LNCAP (cell line): ENCODE measurements around the gene AMER3.

Experiments used
- TF ChIP-seq, protein P1 (sequence below): fragments of 450-650 bp; IDR thresholded peaks from 2 replicates; pipeline ENCODE4 v1.5.1; 2017; ENCODE audit warnings: mild to moderate bottlenecking

AMER3 gene

DNA sequence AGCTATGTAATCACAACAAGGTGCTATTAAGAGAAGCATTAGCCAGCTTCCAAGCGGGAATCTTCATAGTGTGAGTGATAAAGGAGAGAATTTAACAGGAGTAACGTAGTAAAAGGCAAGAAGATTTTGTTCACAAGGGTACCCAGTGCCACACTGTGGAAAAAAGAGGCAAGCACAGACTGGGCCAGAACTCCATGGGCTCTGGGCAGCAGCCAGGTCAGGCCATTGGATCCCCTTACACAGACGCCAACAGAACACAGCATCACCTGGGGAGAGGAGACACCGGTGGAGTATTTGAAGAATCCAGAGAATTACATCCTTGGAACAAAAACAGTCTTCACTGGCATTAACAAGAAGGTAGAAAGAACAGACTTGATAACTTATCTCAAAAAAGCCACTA is 21.2 kb downstream of the AMER3 start:
- TF ChIP-seq, protein P1, sequence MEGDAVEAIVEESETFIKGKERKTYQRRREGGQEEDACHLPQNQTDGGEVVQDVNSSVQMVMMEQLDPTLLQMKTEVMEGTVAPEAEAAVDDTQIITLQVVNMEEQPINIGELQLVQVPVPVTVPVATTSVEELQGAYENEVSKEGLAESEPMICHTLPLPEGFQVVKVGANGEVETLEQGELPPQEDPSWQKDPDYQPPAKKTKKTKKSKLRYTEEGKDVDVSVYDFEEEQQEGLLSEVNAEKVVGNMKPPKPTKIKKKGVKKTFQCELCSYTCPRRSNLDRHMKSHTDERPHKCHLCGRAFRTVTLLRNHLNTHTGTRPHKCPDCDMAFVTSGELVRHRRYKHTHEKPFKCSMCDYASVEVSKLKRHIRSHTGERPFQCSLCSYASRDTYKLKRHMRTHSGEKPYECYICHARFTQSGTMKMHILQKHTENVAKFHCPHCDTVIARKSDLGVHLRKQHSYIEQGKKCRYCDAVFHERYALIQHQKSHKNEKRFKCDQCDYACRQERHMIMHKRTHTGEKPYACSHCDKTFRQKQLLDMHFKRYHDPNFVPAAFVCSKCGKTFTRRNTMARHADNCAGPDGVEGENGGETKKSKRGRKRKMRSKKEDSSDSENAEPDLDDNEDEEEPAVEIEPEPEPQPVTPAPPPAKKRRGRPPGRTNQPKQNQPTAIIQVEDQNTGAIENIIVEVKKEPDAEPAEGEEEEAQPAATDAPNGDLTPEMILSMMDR = peak; percentile 38

DNA sequence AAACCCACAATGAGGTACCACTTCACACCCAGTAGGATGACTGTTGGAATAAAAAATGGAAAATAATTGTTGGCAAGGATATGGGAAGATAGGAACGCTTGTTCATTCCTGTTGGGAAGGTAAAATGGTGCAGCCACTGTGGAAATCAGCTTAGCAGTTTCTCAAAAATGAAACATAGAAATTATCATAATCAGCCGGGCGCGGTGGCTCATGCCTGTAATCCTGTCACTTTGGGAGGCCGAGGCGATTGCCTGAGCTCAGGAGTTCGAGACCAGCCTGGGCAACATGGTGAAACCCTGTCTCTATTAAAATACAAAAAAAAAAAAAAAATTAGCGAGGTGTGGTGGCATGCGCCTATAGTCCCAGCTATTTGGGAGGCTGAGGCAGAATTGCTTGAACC is 23.4 kb downstream of the AMER3 start:
- TF ChIP-seq, protein P1 = no peak

DNA sequence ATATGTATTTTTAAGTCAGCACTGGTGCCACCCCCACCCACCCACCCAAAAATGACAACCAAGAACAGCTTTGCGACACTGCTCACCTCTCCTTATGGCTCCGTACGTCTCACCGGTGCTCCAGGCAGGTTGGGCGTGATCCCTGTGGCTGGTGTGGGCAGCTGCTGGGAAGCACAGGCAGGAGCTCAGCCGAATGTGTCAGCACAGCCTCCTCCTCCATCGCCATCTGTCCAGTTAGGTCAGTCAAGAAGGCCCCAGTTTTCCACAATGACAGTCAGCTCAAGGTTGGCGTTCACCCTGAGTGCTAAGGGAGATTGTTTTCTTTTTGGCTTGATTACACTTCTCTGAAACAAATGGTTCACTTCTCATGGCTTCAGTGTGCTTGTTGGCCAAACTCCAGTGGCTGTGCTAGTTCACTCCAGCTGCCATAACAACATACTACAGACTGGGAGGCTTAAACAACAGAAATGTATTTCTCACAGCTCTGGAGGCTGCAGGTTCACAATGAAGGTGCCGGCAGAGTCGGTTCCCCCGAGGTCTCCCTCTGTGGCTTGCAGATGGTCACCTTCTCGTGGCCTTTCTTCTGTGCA is 30.2 kb downstream of the AMER3 start:
- TF ChIP-seq, protein P1 = no peak

DNA sequence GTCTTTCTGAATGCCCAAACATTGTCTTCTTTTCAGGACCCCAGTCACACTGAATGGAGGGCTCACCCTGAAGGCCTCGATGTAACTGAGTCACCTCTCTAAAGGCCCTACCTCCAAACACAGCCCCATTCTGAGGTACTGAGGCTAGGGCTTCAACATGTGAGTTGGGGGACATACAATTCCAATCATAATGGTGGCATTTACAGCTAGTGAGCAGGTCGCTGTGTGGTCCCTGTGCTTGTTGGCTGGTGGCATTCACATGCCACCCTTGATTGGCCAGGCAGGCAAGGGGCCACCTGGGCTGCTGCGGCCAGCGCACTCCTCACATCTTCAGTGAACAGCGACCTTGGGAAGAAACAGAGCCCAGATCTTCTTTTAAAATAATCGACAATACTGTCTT is 30.7 kb downstream of the AMER3 start:
- TF ChIP-seq, protein P1 = no peak

DNA sequence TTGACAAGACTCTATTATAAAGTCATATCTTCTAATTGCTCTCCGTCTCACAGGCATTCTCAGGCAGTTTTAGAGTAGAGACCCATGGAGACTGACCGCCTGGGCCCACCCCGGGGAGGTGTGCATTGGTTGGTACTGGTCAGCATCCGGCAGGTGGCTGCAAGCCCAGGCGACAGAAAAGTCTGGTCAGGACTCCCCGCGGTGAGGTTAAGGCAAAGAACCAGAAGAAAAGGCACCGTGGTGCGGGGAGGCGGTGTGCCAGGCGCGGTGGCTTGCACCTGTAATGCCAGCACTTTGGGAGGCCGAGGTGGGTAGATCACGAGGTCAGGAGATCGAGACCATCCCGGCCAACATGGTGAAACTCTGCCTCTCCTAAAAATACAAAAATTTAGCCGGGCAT is 32.5 kb downstream of the AMER3 start:
- TF ChIP-seq, protein P1 = no peak

DNA sequence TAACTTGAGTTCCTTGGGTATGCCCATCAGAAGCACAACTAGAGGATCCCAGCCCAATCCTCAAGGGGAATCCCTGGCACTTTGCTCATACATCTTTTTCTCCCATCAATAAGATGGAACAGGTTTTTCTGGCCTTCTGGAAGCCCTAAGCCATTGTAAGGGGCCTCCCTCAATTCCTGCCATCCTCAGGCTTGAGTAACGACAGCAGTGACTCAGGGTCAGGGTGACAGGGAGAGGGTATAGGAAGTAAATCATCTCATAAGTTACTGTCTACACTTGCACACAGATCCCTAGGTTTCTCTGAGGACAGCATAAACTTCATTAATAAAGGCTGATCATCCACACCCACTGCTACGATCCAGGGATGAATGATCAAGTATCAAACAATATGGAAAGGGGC is 35.0 kb downstream of the AMER3 start:
- TF ChIP-seq, protein P1 = no peak

DNA sequence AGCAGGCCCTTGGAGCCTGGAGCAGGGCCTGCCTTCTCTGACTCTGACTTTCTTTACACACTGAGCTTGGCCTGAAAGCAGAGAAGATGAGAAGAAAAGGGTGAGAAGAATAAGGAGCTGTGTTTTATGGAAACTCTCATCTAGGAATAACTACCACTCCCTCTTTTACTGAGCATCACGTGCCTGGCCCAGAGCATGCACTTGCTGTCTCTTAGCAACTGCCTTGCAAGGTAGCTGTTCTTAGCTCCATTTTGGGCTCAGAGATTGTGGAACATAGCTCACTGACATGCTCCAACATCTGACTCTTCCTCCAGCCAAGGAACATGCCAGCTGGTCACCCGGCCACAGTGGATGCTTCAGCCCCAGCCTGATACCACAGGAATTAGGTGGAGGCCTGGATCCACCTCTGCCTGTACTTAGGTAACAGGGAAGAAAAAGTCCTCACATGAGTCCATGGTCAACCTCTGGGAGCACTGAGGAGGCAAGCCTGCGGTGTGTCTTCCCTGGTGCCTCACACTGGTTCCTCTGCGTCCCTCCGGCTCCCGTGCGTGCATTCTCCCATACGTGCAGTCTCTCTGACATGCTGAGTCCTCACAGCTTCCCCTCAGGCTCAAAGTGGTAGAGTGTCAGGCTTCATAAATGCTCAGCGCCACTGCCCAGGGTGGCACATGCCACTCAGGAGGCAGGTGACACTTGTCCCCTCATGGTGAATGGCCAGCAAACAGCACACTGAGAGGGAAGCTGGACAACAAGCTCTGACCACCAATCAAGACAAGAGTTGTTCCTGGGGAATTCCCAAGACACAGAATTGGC is 35.7 kb downstream of the AMER3 start:
- TF ChIP-seq, protein P1 = no peak

DNA sequence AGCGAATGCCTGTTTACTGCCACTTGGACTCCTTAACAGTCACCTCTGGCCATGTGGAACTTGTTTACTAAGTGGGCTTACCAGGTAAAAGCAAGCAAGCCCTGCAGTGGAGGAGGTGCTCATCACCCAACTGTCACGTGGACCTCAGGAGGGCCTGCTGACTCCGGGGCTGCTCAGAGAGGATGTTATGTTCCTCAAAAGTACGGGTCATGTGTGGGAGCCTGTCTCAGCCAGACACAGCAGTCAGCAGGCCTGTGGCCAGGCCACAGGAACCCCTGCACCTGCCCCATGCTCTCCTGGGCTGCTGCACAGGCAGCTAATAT is 36.2 kb downstream of the AMER3 start:
- TF ChIP-seq, protein P1 = no peak
